GM19468 (cell line): ENCODE data around the gene LYSMD2.

Experiments used
- ATAC-seq: cut with Tn5 transposase; IDR thresholded peaks from one replicate; pipeline ENCODE4 v1.9.1; 2021; ENCODE audit warnings: mild to moderate bottlenecking, moderate library complexity, moderate number of reproducible peaks; ENCODE audit not compliant: unreplicated experiment; ENCODE audit errors: extremely low read depth

Gene LYSMD2

DNA sequence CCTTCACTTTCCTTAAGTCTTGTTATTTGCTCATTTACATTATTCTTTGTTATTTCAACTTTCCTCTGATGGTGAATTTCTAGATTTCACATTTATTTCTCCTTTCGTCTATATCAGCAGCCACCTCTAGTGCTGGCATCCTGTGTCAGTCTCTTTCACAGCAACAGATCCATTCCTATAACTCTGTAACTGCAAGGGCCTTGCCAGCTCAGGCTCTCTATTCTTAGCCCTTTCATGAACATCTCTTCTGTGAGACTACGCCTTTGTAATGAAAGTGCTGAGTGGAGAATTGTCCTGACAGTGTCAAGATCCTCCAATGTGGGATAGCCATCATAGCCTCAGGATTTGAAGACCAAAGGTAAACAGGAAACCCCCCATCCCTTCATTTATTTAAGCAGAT, 60.0 kb downstream of the LYSMD2 start:
- no peak for ATAC-seq

- ATAC-seq, result no peak
Measured at GRCh38 chr15:51677021-51677420, 60.4 kb downstream of the LYSMD2 start.

- ATAC-seq, result no peak
Measured at GRCh38 chr15:51675234-51675633, 62.2 kb downstream of the LYSMD2 start.
